Chondrocyte (in vitro differentiated cells): ENCODE data around the gene SLC35F4. TPM values are rescaled to one million over a fixed set of nuclear protein-coding genes. Genes with fewer than 3 reads are reported as not detected.

Experiments used
- DNase-seq: peaks from one replicate; pipeline ENCODE4 v3.0.0; 2021; ENCODE audit warnings: mixed read lengths, low spot score
- H3K27ac Mint-ChIP-seq: one replicate; pipeline ENCODE4 v1.8.0; 2021; ENCODE audit warnings: mild to moderate bottlenecking, moderate library complexity, mixed read lengths; ENCODE audit not compliant: unreplicated experiment
- H3K27me3 Mint-ChIP-seq: 2 replicates; pipeline ENCODE4 v1.8.0; 2021; ENCODE audit warnings: low read depth, mixed read lengths
- H3K36me3 Mint-ChIP-seq: 2 replicates; pipeline ENCODE4 v1.8.0; 2021; ENCODE audit warnings: low read depth, mixed read lengths
- H3K4me1 Mint-ChIP-seq: 2 replicates; pipeline ENCODE4 v1.8.0; 2021; ENCODE audit warnings: low read depth, mild to moderate bottlenecking, mixed read lengths
- H3K4me3 Mint-ChIP-seq: one replicate; pipeline ENCODE4 v1.8.0; 2021; ENCODE audit warnings: mild to moderate bottlenecking, moderate library complexity, mixed read lengths; ENCODE audit not compliant: unreplicated experiment
- H3K9me3 Mint-ChIP-seq: 2 replicates; pipeline ENCODE4 v1.8.0; 2021; ENCODE audit warnings: low read depth, mixed read lengths
- total RNA-seq: library from RNA; stranded (reverse); gene quantifications from 3 replicates; pipeline ENCODE4 v1.2.1, GENCODE V29; 2021
- TF ChIP-seq, protein P1 (sequence below): fragments of 200-600 bp; sonication (generic); IDR thresholded peaks from 2 replicates; pipeline ENCODE4 v1.5.0; 2021; ENCODE audit warnings: antibody characterized with exemption, mild to moderate bottlenecking, moderate library complexity

SLC35F4 gene
- total RNA-seq, 1 donor from 2014 or later, result not detected

DNA sequence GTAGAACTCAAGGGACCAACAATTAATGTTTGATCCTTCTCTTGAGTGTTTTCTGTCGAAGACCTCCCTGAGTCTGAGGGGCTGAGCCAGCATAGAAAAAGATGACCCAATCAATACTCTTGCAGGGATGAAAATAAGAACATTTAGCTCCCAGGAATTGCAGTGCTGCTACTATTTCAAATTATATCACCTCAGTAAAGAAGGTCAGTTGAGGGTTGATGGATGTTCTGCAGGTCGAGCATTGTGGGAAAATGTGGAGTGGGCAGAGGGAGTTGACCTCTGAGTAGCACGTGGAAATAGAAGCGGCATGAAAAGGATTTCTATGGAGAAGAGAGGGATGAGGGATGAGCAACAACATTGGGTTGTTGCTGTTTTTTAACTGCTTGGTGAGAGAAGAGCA, 297.3 kb downstream of the SLC35F4 start:
- no peaks in the 10 kb centered on the region for H3K9me3 Mint-ChIP-seq
- DNase-seq, result no peak
- TF ChIP-seq, protein P1, sequence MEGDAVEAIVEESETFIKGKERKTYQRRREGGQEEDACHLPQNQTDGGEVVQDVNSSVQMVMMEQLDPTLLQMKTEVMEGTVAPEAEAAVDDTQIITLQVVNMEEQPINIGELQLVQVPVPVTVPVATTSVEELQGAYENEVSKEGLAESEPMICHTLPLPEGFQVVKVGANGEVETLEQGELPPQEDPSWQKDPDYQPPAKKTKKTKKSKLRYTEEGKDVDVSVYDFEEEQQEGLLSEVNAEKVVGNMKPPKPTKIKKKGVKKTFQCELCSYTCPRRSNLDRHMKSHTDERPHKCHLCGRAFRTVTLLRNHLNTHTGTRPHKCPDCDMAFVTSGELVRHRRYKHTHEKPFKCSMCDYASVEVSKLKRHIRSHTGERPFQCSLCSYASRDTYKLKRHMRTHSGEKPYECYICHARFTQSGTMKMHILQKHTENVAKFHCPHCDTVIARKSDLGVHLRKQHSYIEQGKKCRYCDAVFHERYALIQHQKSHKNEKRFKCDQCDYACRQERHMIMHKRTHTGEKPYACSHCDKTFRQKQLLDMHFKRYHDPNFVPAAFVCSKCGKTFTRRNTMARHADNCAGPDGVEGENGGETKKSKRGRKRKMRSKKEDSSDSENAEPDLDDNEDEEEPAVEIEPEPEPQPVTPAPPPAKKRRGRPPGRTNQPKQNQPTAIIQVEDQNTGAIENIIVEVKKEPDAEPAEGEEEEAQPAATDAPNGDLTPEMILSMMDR, result no peak
- no peak overlapping the region for H3K4me3 Mint-ChIP-seq
- H3K27me3 Mint-ChIP-seq, result peaks cover 16% of the 10 kb centered on the region
- no peak overlapping the region for H3K27ac Mint-ChIP-seq
- H3K36me3 Mint-ChIP-seq, result no peaks in the 10 kb centered on the region
- no peaks in the 10 kb centered on the region for H3K4me1 Mint-ChIP-seq

GRCh38 chr14:57567220-57567619, 298.7 kb downstream of the SLC35F4 start:
- no peaks in the 10 kb centered on the region for H3K9me3 Mint-ChIP-seq
- no peak overlapping the region for H3K27ac Mint-ChIP-seq
- no peaks in the 10 kb centered on the region for H3K4me1 Mint-ChIP-seq
- DNase-seq, result no peak
- no peaks in the 10 kb centered on the region for H3K36me3 Mint-ChIP-seq
- H3K27me3 Mint-ChIP-seq, result peaks cover 19% of the 10 kb centered on the region
- no peak overlapping the region for H3K4me3 Mint-ChIP-seq
- TF ChIP-seq, protein P1, result no peak

GRCh38 chr14:57560681-57561080, 305.2 kb downstream of the SLC35F4 start:
- DNase-seq, result no peak
- no peaks in the 10 kb centered on the region for H3K4me1 Mint-ChIP-seq
- TF ChIP-seq, protein P1, result no peak
- H3K27ac Mint-ChIP-seq, result no peak overlapping the region
- H3K9me3 Mint-ChIP-seq, result no peaks in the 10 kb centered on the region
- peaks cover 13% of the 10 kb centered on the region for H3K27me3 Mint-ChIP-seq
- no peak overlapping the region for H3K4me3 Mint-ChIP-seq
- no peaks in the 10 kb centered on the region for H3K36me3 Mint-ChIP-seq

GRCh38 chr14:57559576-57559975, 306.3 kb downstream of the SLC35F4 start:
- H3K4me1 Mint-ChIP-seq, result no peaks in the 10 kb centered on the region
- no peak overlapping the region for H3K4me3 Mint-ChIP-seq
- H3K27me3 Mint-ChIP-seq, result peaks cover 10% of the 10 kb centered on the region
- TF ChIP-seq, protein P1, result no peak
- H3K36me3 Mint-ChIP-seq, result no peaks in the 10 kb centered on the region
- peaks cover 3% of the 10 kb centered on the region for H3K9me3 Mint-ChIP-seq
- no peak for DNase-seq
- no peak overlapping the region for H3K27ac Mint-ChIP-seq

- H3K9me3 Mint-ChIP-seq, result peaks cover 15% of the 10 kb centered on the region
- DNase-seq, result no peak
- H3K27me3 Mint-ChIP-seq, result no peaks in the 10 kb centered on the region
- H3K27ac Mint-ChIP-seq, result no peak overlapping the region
- no peaks in the 10 kb centered on the region for H3K36me3 Mint-ChIP-seq
- no peaks in the 10 kb centered on the region for H3K4me1 Mint-ChIP-seq
- TF ChIP-seq, protein P1, result no peak
- H3K4me3 Mint-ChIP-seq, result no peak overlapping the region
Measured at GRCh38 chr14:57549765-57550420, 316.0 kb downstream of the SLC35F4 start.
